ENCODE results near the gene MXRA8. TPM values are rescaled to one million over a fixed set of nuclear protein-coding genes. Genes with fewer than 3 reads are reported as not detected.
"Not testable (repeated sequence)": the region's sequence is repeated elsewhere in the genome, so short reads cannot be mapped to it uniquely, and the experiment has no call there.

MXRA8 gene
- total RNA-seq, 1 donor from 2014 or later = 59.7 TPM

GRCh38 chr1:1320666-1321448 is 37.5 kb downstream of the MXRA8 start:
- no peak for DNase-seq

DNA sequence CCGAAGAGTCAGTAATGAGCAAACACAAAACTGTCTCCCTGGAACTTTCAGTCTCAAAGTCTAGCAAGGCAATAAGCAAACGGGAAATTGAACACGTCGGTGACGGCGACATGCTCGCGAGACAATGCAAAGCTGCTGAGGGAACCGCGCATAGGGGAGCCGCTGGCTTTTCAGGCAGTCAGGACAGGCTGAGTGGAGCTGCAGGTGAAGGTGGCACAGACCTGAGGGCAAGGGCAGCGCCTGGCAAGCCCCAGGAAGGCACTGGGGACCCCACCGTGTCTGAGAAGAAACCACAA is 38.8 kb downstream of the MXRA8 start:
- no peak for DNase-seq

- DNase-seq = no peak
These were observed 39.3 kb downstream of the MXRA8 start for GRCh38 chr1:1318777-1319645.

- no peak for DNase-seq
These were observed 40.2 kb downstream of the MXRA8 start for GRCh38 chr1:1318131-1318652.

GRCh38 chr1:1317420-1317819 is 40.9 kb downstream of the MXRA8 start:
- DNase-seq = no peak

GRCh38 chr1:1316199-1316598 is 42.2 kb downstream of the MXRA8 start:
- DNase-seq = not testable (repeated sequence)

DNA sequence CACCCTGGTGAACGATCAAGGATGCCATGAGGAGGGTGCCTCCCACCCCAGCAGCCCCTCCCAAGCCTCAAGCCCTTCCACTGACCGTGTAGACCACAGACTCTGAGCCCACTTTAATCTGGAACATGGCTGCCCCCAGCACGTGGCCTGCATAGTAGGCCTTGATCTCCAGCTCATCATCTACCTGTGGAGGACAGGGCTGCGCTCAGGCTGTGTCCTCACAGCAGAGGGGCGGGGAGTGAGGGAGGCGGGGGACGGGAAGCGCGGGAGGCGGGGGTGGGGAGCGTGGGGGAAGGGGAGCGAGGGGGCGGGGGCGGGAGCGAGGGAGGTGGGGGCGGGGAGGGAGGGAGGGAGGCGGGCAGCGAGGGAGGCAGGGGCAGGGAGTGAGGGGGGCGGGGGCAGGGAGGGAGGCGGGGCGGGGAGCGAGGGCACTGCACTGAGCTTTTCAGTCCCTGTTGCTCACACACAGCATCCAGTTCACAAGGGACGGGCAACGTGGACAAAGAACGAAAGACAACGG is 42.9 kb downstream of the MXRA8 start:
- DNase-seq = no peak

GRCh38 chr1:1314678-1315335 is 43.5 kb downstream of the MXRA8 start:
- no peak for DNase-seq

GRCh38 chr1:1314237-1314586 is 44.1 kb downstream of the MXRA8 start:
- no peak for DNase-seq

- DNase-seq = no peak
These were observed 44.7 kb downstream of the MXRA8 start for GRCh38 chr1:1313500-1314236.

DNA sequence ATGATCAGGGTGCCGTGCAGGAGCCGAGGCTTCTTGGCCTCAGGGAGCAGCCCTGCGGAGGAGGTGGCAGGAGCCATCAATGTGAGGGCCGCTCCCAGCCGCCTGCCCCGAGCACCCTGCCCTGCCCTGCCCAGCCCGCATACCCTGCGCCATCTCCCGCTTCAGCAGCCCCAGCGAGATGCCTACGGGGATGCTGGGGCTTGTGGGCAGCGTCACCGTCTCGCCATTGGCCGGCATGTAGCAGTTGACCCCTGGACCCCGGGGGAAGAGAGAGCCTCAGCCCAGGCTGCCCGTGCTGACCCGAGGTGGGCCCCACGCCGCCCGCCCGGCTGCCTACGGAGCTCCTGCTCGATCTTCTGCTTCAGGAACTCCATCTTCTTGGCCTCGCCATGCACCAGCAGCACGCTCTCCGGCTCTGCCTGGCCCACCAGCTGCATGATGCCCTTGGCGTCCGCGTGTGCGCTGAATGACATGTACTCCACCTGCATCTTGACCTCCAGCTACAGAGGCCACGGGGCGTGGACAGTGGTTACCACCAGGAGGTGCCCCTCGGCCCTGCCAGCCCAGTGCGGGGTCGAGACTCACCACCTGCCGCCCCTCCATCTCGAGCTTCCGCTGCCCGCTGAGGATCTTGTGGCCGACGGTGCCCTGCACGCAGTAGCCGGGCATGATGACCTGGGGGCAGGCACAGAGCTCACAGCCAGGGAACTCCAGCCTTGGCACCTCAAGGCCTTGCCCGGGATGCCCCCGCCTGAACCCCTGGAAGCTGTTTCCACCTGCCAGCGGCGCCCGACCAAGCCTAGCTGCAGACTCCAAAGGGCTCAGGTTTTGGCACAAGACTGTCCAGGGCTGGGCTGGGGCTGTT is 45.7 kb downstream of the MXRA8 start:
- no peak for DNase-seq

- DNase-seq = no peak
These were observed 46.9 kb downstream of the MXRA8 start for GRCh38 chr1:1311107-1312104.

- no peak for DNase-seq
These were observed 47.8 kb downstream of the MXRA8 start for GRCh38 chr1:1310476-1311053.

- DNase-seq = no peak
These were observed 48.3 kb downstream of the MXRA8 start for GRCh38 chr1:1310109-1310385.

- DNase-seq = no peak
These were observed 48.9 kb downstream of the MXRA8 start for GRCh38 chr1:1309251-1310108.

DNA sequence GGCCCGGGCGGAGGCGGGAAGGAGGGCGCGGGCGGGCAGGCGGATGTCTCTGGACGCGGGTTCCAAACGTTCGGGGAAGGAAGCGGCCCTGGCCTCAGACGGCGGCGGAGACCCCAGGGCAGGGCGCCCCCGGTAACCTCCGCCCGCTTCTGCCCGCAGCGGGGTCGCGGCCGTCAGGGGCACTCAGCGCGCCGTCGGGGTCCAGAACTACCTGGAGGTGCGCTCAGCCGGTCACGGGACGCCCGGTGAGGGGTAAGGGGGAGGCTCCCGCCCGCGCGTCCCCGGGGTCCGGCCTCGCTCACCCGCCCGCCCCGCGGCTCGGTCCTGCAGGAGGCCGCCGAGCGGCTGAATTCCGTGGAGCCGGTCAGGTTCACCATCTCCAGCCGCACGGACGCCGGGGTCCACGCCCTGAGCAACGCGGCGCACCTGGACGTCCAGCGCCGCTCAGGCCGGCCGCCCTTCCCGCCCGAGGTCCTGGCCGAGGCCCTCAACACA is 49.6 kb downstream of the MXRA8 start:
- no peak for DNase-seq

- DNase-seq = peak; percentile 92
These were observed 50.2 kb downstream of the MXRA8 start, which contains the start of the genes ACAP3 and PUSL1 for GRCh38 chr1:1307923-1308755. TSS of gene ACAP3 (minus strand) at chr1:1307930. CDS start at chr1:1307815, 115 bp downstream. TSS of gene PUSL1 (plus strand) at chr1:1308597. CDS start at chr1:1308644, 47 bp downstream.

Measured in skin of body (tissue), 2 donors.